H1 (cell line): Measurements from ENCODE around the gene KLRK1. TPM values are rescaled to one million over a fixed set of nuclear protein-coding genes. Genes with fewer than 3 reads are reported as not detected.

ENCODE experiments used
- CTCF ChIA-PET: fragments of 300-600 bp; sonication (Branson Sonifier 250); formaldehyde crosslinking; loops from one replicate; lab custom pipeline; 2021; ENCODE audit not compliant: partially characterized antibody; lab: Charles Lee
- POLR2A ChIA-PET: fragments of 300-600 bp; sonication (Branson Sonifier 250); formaldehyde crosslinking; loops from one replicate; lab custom pipeline; 2021; ENCODE audit warnings: inconsistent platforms; ENCODE audit not compliant: partially characterized antibody; lab: Charles Lee
- DNase-seq, 2 experiments: peaks; one replicate each; pipeline versions ENCODE4 v3.0.0 to v3.0.0-alpha.2; 2010 to 2022; ENCODE audit warnings: low spot score in 2 of 2, low read depth in 1 of 2, mixed read lengths in 1 of 2
- FAIRE-seq: peaks from 2 replicates; lab custom pipeline; 2011; peaks lifted over from hg19 to GRCh38; lab: Jason Lieb, UNC
- H2AFZ ChIP-seq: 2 replicates; pipeline ENCODE4 v1.8.1; 2012; ENCODE audit warnings: low read length, inconsistent platforms
- H2AK5ac ChIP-seq: 2 replicates; pipeline ENCODE4 v1.6.1; 2013; ENCODE audit warnings: low read depth, low read length
- H2BK120ac ChIP-seq: replicated peaks from 2 replicates; pipeline ENCODE3; 2013; ENCODE audit warnings: low read depth, low read length, inconsistent platforms
- H2BK12ac ChIP-seq: 2 replicates; pipeline ENCODE4 v1.6.1; 2013; ENCODE audit warnings: low read depth, low read length
- H2BK15ac ChIP-seq: 2 replicates; pipeline ENCODE4 v1.6.1; 2013; ENCODE audit warnings: low read length
- H2BK20ac ChIP-seq: 2 replicates; pipeline ENCODE4 v1.6.1; 2013; ENCODE audit warnings: low read length
- H2BK5ac ChIP-seq: 2 replicates; pipeline ENCODE4 v1.6.1; 2013; ENCODE audit warnings: low read depth, low read length
- H3K14ac ChIP-seq: 2 replicates; pipeline ENCODE4 v1.6.1; 2013; ENCODE audit warnings: inconsistent platforms; ENCODE audit not compliant: insufficient read length
- H3K18ac ChIP-seq: 2 replicates; pipeline ENCODE4 v1.6.1; 2013; ENCODE audit warnings: low read length; ENCODE audit errors: extremely low read depth
- H3K23ac ChIP-seq: 2 replicates; pipeline ENCODE4 v1.6.1; 2013; ENCODE audit warnings: inconsistent platforms; ENCODE audit not compliant: insufficient read length
- H3K23me2 ChIP-seq: 2 replicates; pipeline ENCODE4 v1.6.1; 2013; ENCODE audit warnings: low read depth, low read length
- H3K27ac ChIP-seq: 2 replicates; pipeline ENCODE4 v1.6.1; 2011; ENCODE audit warnings: low read depth, low read length, inconsistent platforms
- H3K27me3 ChIP-seq, 4 experiments: replicated peaks in 1 of 4; 1 replicate in 1 of 4; 2 replicates in 3 of 4; pipeline versions ENCODE4 v1.6.1 to v1.8.1; 2011 to 2013; ENCODE audit warnings: low read length in 3 of 4, mild to moderate bottlenecking in 3 of 4, inconsistent platforms in 2 of 4, mixed read lengths in 2 of 4, moderate library complexity in 1 of 4; ENCODE audit not compliant: control insufficient read depth in 3 of 4, insufficient read depth in 3 of 4; ENCODE audit errors: extremely low read depth in 1 of 4
- H3K36me3 ChIP-seq, 4 experiments: 2 replicates each; pipeline versions ENCODE4 v1.6.1 to v1.8.1; 2011 to 2013; ENCODE audit warnings: mild to moderate bottlenecking in 4 of 4, low read length in 3 of 4, moderate library complexity in 2 of 4, control low read depth in 1 of 4, inconsistent platforms in 1 of 4; ENCODE audit not compliant: insufficient read depth in 4 of 4, control insufficient read depth in 2 of 4
- H3K4ac ChIP-seq: replicated peaks from 2 replicates; pipeline ENCODE3; 2013; ENCODE audit warnings: low read length, low read depth, mixed read lengths, inconsistent platforms; ENCODE audit not compliant: insufficient read length
- H3K4me1 ChIP-seq, 4 experiments: replicated peaks in 1 of 4; 1 replicate in 1 of 4; 2 replicates in 3 of 4; pipeline versions ENCODE4 v1.6.1 to v1.8.1; 2011 to 2013; ENCODE audit warnings: low read length in 3 of 4, inconsistent platforms in 2 of 4, mixed read lengths in 1 of 4; ENCODE audit not compliant: insufficient read depth in 4 of 4, control insufficient read depth in 3 of 4
- H3K4me2 ChIP-seq, 2 experiments: 2 replicates each; pipeline versions ENCODE4 v1.6.1 to v1.8.1; 2011 to 2013; ENCODE audit warnings: low read depth in 2 of 2, low read length in 2 of 2, control low read depth in 1 of 2, inconsistent platforms in 1 of 2, mild to moderate bottlenecking in 1 of 2; ENCODE audit not compliant: insufficient read depth in 1 of 2
- H3K4me3 ChIP-seq, 4 experiments: fragments of 200-600, 300-600 bp in 1 of 4; sonication (generic), shearing (Covaris generic), sonication (Bioruptor Twin) in 1 of 4; 2 replicates each; pipeline versions ENCODE4 v1.5.1 to v1.8.1; 2011 to 2016; ENCODE audit warnings: low read length in 4 of 4, low read depth in 3 of 4, control low read depth in 2 of 4, inconsistent platforms in 2 of 4, mild to moderate bottlenecking in 2 of 4, mixed read lengths in 1 of 4, moderate library complexity in 1 of 4; ENCODE audit not compliant: insufficient read depth in 2 of 4; ENCODE audit errors: extremely low read depth in 1 of 4
- H3K56ac ChIP-seq: replicated peaks from 2 replicates; pipeline ENCODE3; 2013; ENCODE audit warnings: low read depth, mild to moderate bottlenecking, mixed read lengths, low read length, inconsistent platforms; ENCODE audit not compliant: insufficient read length
- H3K79me1 ChIP-seq: 2 replicates; pipeline ENCODE4 v1.6.1; 2013; ENCODE audit warnings: low read depth, low read length, control low read depth
- H3K79me2 ChIP-seq, 2 experiments: 2 replicates each; pipeline versions ENCODE4 v1.6.1 to v1.8.1; 2012 to 2013; ENCODE audit warnings: low read length in 2 of 2, mild to moderate bottlenecking in 2 of 2, inconsistent platforms in 1 of 2; ENCODE audit not compliant: insufficient read depth in 2 of 2, control insufficient read depth in 1 of 2
- H3K9ac ChIP-seq, 4 experiments: replicated peaks in 1 of 4; 1 replicate in 1 of 4; 2 replicates in 3 of 4; pipeline versions ENCODE4 v1.6.1 to v1.8.1; 2011 to 2013; ENCODE audit warnings: low read depth in 3 of 4, low read length in 3 of 4, control low read depth in 2 of 4, mild to moderate bottlenecking in 2 of 4, moderate library complexity in 2 of 4, inconsistent platforms in 1 of 4; ENCODE audit errors: extremely low read depth in 1 of 4
- H3K9me3 ChIP-seq, 2 experiments: 2 replicates each; pipeline versions ENCODE4 v1.6.1 to v1.8.1; 2012 to 2013; ENCODE audit warnings: mild to moderate bottlenecking in 2 of 2, moderate library complexity in 2 of 2, control low read depth in 1 of 2, inconsistent platforms in 1 of 2, low read depth in 1 of 2, low read length in 1 of 2, mixed read lengths in 1 of 2; ENCODE audit not compliant: insufficient read depth in 2 of 2
- H4K20me1 ChIP-seq, 2 experiments: replicated peaks in 1 of 2; 2 replicates each; pipeline versions ENCODE3 to v1.8.1; 2011 to 2013; ENCODE audit warnings: inconsistent platforms in 2 of 2, low read length in 2 of 2, mild to moderate bottlenecking in 1 of 2; ENCODE audit not compliant: insufficient read depth in 2 of 2, control insufficient read depth in 1 of 2
- H4K5ac ChIP-seq: 2 replicates; pipeline ENCODE4 v1.6.1; 2013; ENCODE audit warnings: low read length, low read depth, mixed read lengths, inconsistent platforms; ENCODE audit not compliant: insufficient read length
- H4K8ac ChIP-seq: 2 replicates; pipeline ENCODE4 v1.8.0; 2013; ENCODE audit warnings: mild to moderate bottlenecking, moderate library complexity, low read length, inconsistent platforms; ENCODE audit not compliant: insufficient read depth; ENCODE audit errors: extremely low read depth
- H4K91ac ChIP-seq: replicated peaks from 2 replicates; pipeline ENCODE3; 2013; ENCODE audit warnings: low read length, mixed read lengths, inconsistent platforms; ENCODE audit not compliant: insufficient read length
- ASH2L ChIP-seq: fragments of 200-600, 300-600 bp; sonication (generic); IDR thresholded peaks from one replicate; pipeline ENCODE4 v1.7.1; 2017; ENCODE audit warnings: low read length
- CTCF ChIP-seq, 3 experiments: IDR thresholded peaks; 1 replicate in 2 of 3; 2 replicates in 1 of 3; pipeline versions ENCODE4 v1.5.1 to v1.6.1; 2011; ENCODE audit warnings: low read length in 3 of 3, mild to moderate bottlenecking in 3 of 3, inconsistent platforms in 2 of 3, low read depth in 1 of 3, moderate library complexity in 1 of 3; ENCODE audit not compliant: insufficient read depth in 1 of 3; ENCODE audit errors: control extremely low read depth in 1 of 3
- RAD21 ChIP-seq, 2 experiments: IDR thresholded peaks in 1 of 2; conservative IDR thresholded peaks in 1 of 2; 2 replicates each; pipeline ENCODE4 v1.6.1; 2011; ENCODE audit warnings: low read depth in 2 of 2, low read length in 2 of 2, improper control_type of control experiment in 1 of 2, inconsistent platforms in 1 of 2, mild to moderate bottlenecking in 1 of 2, moderate library complexity in 1 of 2
- SUZ12 ChIP-seq: fragments of 200-600 bp; sonication (generic); IDR thresholded peaks from 2 replicates; pipeline ENCODE4 v1.6.1; 2012; ENCODE audit warnings: mild to moderate bottlenecking, inconsistent platforms, low read length, moderate library complexity, mixed read lengths
- WGBS, 2 experiments: shearing (Covaris generic) in 1 of 2; methylation state at CpG; one replicate each; pipeline versions ENCODE4 v1.1.6 to v1.1.7; 2013 to 2015; ENCODE audit warnings: low lambda C conversion rate in 2 of 2, mixed read lengths in 2 of 2, inconsistent platforms in 1 of 2, low coverage in 1 of 2, missing lambda C conversion rate in 1 of 2; ENCODE audit not compliant: insufficient replicate concordance in 2 of 2, insufficient coverage in 1 of 2, insufficient read length in 1 of 2; ENCODE audit errors: extremely low coverage in 1 of 2, missing lambda C conversion rate in 1 of 2; 5-methylcytosine and 5-hydroxymethylcytosine counted together
- polyA plus RNA-seq, 7 experiments: library from polyadenylated mRNA; depleted of rRNA in 3 of 7; stranded (reverse) in 5 of 7; unstranded in 2 of 7; fragments of >200 nt in 5 of 7; fragments of 200-250 nt in 2 of 7; gene quantifications; 1 replicate in 5 of 7; 2 replicates in 1 of 7; 4 replicates in 1 of 7; pipeline versions ENCODE4 v1.2.1 to v1.2.3, GENCODE V29; 2011 to 2013; ENCODE audit warnings: missing spikeins in 2 of 7, mixed read lengths in 2 of 7
- total RNA-seq: library from RNA; stranded (reverse); fragmentation: NEBNext Ultra II Directional; extraction: Animal tissue kit (Norgen Biotek cat#: 25700); gene quantifications from 2 replicates; pipeline ENCODE4 v1.2.1, GENCODE V29; 2021

KLRK1 gene
- total and polyA plus RNA-seq, 2 of the 8 experiments (the other 6 are each of a cell fraction or from before 2014, with no cell fraction given), result not detected

- FAIRE-seq (no peak), DNase-seq (no peak)
- H2AK5ac ChIP-seq, result no peak overlapping the region
- 58% methylated on average over 6 of the region's 6 CpGs; no CpG with 5 or more reads in 1 of the 2 experiments for WGBS, 2 experiments
- no peak overlapping the region for H3K56ac ChIP-seq
- H2BK5ac ChIP-seq, result peak overlapping the region; percentile 73; the same call in 1 of the 2 replicates
- H4K8ac ChIP-seq, result no peak overlapping the region
- peak overlapping the region in 1 of 4 experiments; percentile 63; a peak in 3 of 8 replicates for H3K4me3 ChIP-seq
- H3K4me2 ChIP-seq, result peak overlapping the region; percentile 75 to 87
- no peaks in the 10 kb centered on the region for H3K79me2 ChIP-seq
- no peak overlapping the region; the same call in 1 of the 2 replicates for H3K18ac ChIP-seq
- H3K23me2 ChIP-seq, result peaks cover 5% of the 10 kb centered on the region
- no peaks in the 10 kb centered on the region for H3K27me3 ChIP-seq
- 0 out of 2 replicates have a peak overlapping the region, but pooled peaks have one; percentile 23 for H2BK20ac ChIP-seq
- H3K23ac ChIP-seq, result no peak overlapping the region
- 0 out of 2 replicates have a peak overlapping the region, but pooled peaks have one; percentile 2 for H3K27ac ChIP-seq
- no peak overlapping the region for H3K9ac ChIP-seq
- peak overlapping the region; percentile 87 for H3K4ac ChIP-seq
- H3K14ac ChIP-seq, result no peak overlapping the region
- no peak overlapping the region for H4K5ac ChIP-seq
- peaks cover 16 to 35% (median 23%) of the 10 kb centered on the region in 4 experiments; a peak in 6 of 7 replicates for H3K4me1 ChIP-seq
- 0 out of 2 replicates have a peak overlapping the region, but pooled peaks have one; percentile 0 for H2BK12ac ChIP-seq
- H2AFZ ChIP-seq, result peak overlapping the region; percentile 87
- H4K20me1 ChIP-seq, result no peaks in the 10 kb centered on the region
- CTCF ChIA-PET, result interaction anchor here (0.9 to 3.2 kb wide), 21 partner anchors 9 to 385 kb away, joined by 3 to 33 read pairs (median 4); partner anchors contain the start of gene MAGOHB
- H3K79me1 ChIP-seq, result no peaks in the 10 kb centered on the region
- POLR2A ChIA-PET, result interaction anchor here (0.6 to 0.7 kb wide), 2 partner anchors 213 to 1775 kb away, joined by 3 read pairs; no protein-coding TSS in a partner anchor
- TF ChIP-seq SUZ12 (no peak), ASH2L (no peak), RAD21 (IDR thresholded peaks at IDR 0.05 in 1 of 2, conservative IDR thresholded peaks at IDR 0.05 in 1 of 2; ENCODE audit: low read depth in 2 of 2, low read length in 2 of 2) (peak in 1 of 2 experiments; percentile 18; a peak in 1 of 4 replicates), CTCF (IDR thresholded peaks at IDR 0.05; ENCODE audit: control extremely low read depth in 1 of 3, insufficient read depth in 1 of 3, low read depth in 1 of 3, low read length in 3 of 3) (peak in 2 of 3 experiments; percentile 21; a peak in 2 of 4 replicates)
- TF ChIP-seq, all 59 proteins: peak for 2
- peak overlapping the region; percentile 83 for H4K91ac ChIP-seq
- H2BK120ac ChIP-seq, result no peak overlapping the region
- no peak overlapping the region for H2BK15ac ChIP-seq
- H3K36me3 ChIP-seq, result peaks cover 0 to 3% (median 0%) of the 10 kb centered on the region in 4 experiments; a peak in 1 of 8 replicates
- peaks cover 4% of the 10 kb centered on the region in 2 experiments; a peak in 2 of 4 replicates for H3K9me3 ChIP-seq
These were observed 24.0 kb downstream of the KLRK1 start for GRCh38 chr12:10365696-10366405.
